PC-3 (cell line): ENCODE results near the gene VPS18. TPM values are rescaled to one million over a fixed set of nuclear protein-coding genes. Genes with fewer than 3 reads are reported as not detected.

Experiments used
- ATAC-seq: fragments of 200-7000 bp; cut with Tn5 transposase; 2 replicates; pipeline ENCODE4 v1.9.1; 2020; ENCODE audit warnings: mild to moderate bottlenecking, moderate library complexity
- BruUV-seq: library from RNA; stranded (reverse); fragments of 400-500 nt; replicated peaks from 2 replicates; lab custom pipeline; 2021; lab: Mats Ljungman, UMichigan
- CTCF ChIA-PET: fragments of 300-600 bp; sonication (Branson Sonifier 250); formaldehyde crosslinking; loops from one replicate; lab custom pipeline; 2022; ENCODE audit warnings: antibody characterized with exemption; lab: Charles Lee
- POLR2A ChIA-PET: fragments of 300-600 bp; sonication (Branson Sonifier 250); formaldehyde crosslinking; loops from one replicate; lab custom pipeline; 2022; ENCODE audit warnings: antibody characterized with exemption; ENCODE audit not compliant: unreplicated experiment; lab: Charles Lee
- DNase-seq: peaks from one replicate; pipeline ENCODE4 v3.0.0-alpha.2; 2015
- H2AFZ ChIP-seq: fragments of 300-600 bp; sonication (generic); 2 replicates; pipeline ENCODE4 v1.6.0; 2016; ENCODE audit warnings: antibody characterized with exemption, low read length
- H3F3A ChIP-seq: fragments of 300-600 bp; sonication (generic); one replicate; pipeline ENCODE4 v1.6.0; 2017; ENCODE audit warnings: antibody characterized with exemption, low read length, control low read depth, mild to moderate bottlenecking; ENCODE audit not compliant: unreplicated experiment
- H3K27ac ChIP-seq: fragments of 300-600 bp; sonication (generic); 2 replicates; pipeline ENCODE4 v1.5.1; 2016; ENCODE audit warnings: mild to moderate bottlenecking, low read length
- H3K27me3 ChIP-seq: fragments of 300-600 bp; sonication (generic); 2 replicates; pipeline ENCODE4 v1.6.1; 2016; ENCODE audit warnings: low read length, mixed read lengths
- H3K36me3 ChIP-seq: fragments of 300-600 bp; sonication (generic); 2 replicates; pipeline ENCODE4 v1.6.1; 2016; ENCODE audit warnings: low read depth, mixed run types, low read length, mixed read lengths
- H3K4me1 ChIP-seq: fragments of 300-600 bp; sonication (generic); 2 replicates; pipeline ENCODE4 v1.5.1; 2016; ENCODE audit warnings: low read length; ENCODE audit not compliant: insufficient read depth
- H3K4me2 ChIP-seq: fragments of 300-600 bp; sonication (generic); 2 replicates; pipeline ENCODE4 v1.6.0; 2016; ENCODE audit warnings: low read length
- H3K4me3 ChIP-seq: fragments of 300-600 bp; sonication (generic); 2 replicates; pipeline ENCODE4 v1.5.1; 2016; ENCODE audit warnings: mild to moderate bottlenecking, low read length, mixed read lengths
- H3K79me2 ChIP-seq: fragments of 300-600 bp; sonication (generic); 2 replicates; pipeline ENCODE4 v1.6.1; 2017; ENCODE audit warnings: low read length, mixed read lengths
- H3K9ac ChIP-seq: fragments of 300-600 bp; sonication (generic); 2 replicates; pipeline ENCODE4 v1.6.0; 2016; ENCODE audit warnings: mild to moderate bottlenecking, low read length
- H3K9me2 ChIP-seq: fragments of 300-600 bp; sonication (generic); replicated peaks from 2 replicates; pipeline ENCODE4 v1.6.1; 2016; ENCODE audit warnings: mixed run types, low read length, mixed read lengths
- H3K9me3 ChIP-seq: fragments of 300-600 bp; sonication (generic); 2 replicates; pipeline ENCODE4 v1.6.1; 2016; ENCODE audit warnings: low read length, mixed read lengths
- H4K20me1 ChIP-seq: fragments of 300-600 bp; sonication (generic); 2 replicates; pipeline ENCODE4 v1.6.1; 2016; ENCODE audit warnings: low read length, mixed read lengths
- EZH2 ChIP-seq: fragments of 300-600 bp; sonication (generic); IDR thresholded peaks from one replicate; pipeline ENCODE4 v1.6.1; 2017; ENCODE audit warnings: antibody characterized with exemption, mild to moderate bottlenecking, low read length; ENCODE audit not compliant: unreplicated experiment
- EZH2phosphoT487 ChIP-seq: fragments of 300-600 bp; sonication (generic); IDR thresholded peaks from 2 replicates; pipeline ENCODE4 v1.6.1; 2018; ENCODE audit warnings: mild to moderate bottlenecking, antibody characterized with exemption, low read length, borderline replicate concordance
- intact Hi-C: fragments of 100-400 bp; cut with micrococcal nuclease; formaldehyde crosslinking; loops from 2 replicates; pipeline ENCODE4 v1.9.0; 2023
- total RNA-seq: library from RNA; depleted of rRNA; stranded (reverse); fragments of >200 nt; gene quantifications from 2 replicates; pipeline ENCODE4 v1.2.3, GENCODE V29; 2014; rRNA removed
- TF ChIP-seq, protein P1 (sequence below): fragments of 300-600 bp; sonication (generic); conservative IDR thresholded peaks from 2 replicates; pipeline ENCODE4 v1.5.1; 2017; ENCODE audit warnings: antibody characterized with exemption, low read depth, mild to moderate bottlenecking, low read length

VPS18 gene
- total RNA-seq, 1 experiment from 2014 or later, result 37.6 TPM

DNA sequence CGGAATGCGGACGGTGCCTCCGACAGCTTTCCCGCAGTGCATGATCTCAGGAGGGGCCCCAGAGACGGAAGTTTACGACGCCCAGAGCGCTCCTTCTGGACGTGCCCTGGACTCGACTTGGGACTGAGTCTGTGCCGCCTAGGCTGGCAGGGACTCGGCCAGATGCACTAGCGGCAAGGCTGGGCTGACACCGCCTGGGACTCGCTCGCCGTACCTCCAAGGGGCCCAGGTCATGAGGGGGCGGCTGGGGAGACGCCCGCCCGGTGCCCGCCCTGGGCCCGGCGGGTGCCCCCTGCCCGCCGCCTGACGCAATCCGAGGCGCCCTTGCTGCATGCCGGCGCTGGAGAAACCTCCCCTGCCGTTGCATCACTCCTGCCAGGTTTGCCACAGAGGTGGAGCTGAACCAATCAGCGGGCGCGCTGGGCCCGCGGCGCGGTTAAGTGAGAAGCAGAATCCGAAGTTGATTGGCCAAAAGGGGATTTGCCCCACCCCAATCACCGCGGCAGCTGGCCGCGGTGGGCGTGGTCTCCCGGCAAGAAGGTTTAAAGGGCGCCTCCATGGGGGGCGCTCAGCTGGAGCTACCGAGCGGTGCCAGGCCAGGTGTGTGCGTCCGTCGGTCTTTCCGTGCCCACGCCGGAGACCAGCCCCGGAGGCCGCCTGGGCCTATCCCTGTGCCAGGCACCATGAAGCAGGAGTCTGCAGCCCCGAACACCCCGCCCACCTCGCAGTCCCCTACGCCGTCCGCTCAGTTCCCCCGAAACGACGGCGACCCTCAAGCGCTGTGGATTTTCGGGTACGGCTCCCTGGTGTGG lies 58.9 kb downstream of the VPS18 start, which contains the start of gene CHAC1:
Gene CHAC1 (plus strand): TSS at position 571 of the 812 bp plus-strand sequence. CDS start 113 bp downstream, at position 684.
- Histone ChIP-seq H3K9ac (peak within 1 kb of the TSS; percentile 74), H3K9me3 (no peaks in the 10 kb centered on the region), H3K27me3 (no peaks in the 10 kb centered on the region), H2AFZ (peak within 1 kb of the TSS; percentile 89), H3K36me3 (no peaks in the 10 kb centered on the region), H3K27ac (peak within 1 kb of the TSS; percentile 35), H4K20me1 (no peaks in the 10 kb centered on the region), H3K79me2 (no peaks in the 10 kb centered on the region), H3K4me3 (peak within 1 kb of the TSS; percentile 79), H3K4me1 (peaks cover 16% of the 10 kb centered on the region), H3K9me2 (no peaks in the 10 kb centered on the region), H3F3A (no peaks in the 10 kb centered on the region), H3K4me2 (peak within 1 kb of the TSS; percentile 95)
- intact Hi-C loops, result loop anchor here (1.0 to 5.0 kb wide), 2 partner anchors 44 to 47 kb away; no protein-coding TSS in a partner anchor
- BruUV-seq, result no TSS peak
- CTCF ChIA-PET, result interaction anchor here (0.7 to 1.3 kb wide), 2 partner anchors 12 to 72 kb away, joined by 3 to 10 read pairs; no protein-coding TSS in a partner anchor
- TF ChIP-seq, protein P1, sequence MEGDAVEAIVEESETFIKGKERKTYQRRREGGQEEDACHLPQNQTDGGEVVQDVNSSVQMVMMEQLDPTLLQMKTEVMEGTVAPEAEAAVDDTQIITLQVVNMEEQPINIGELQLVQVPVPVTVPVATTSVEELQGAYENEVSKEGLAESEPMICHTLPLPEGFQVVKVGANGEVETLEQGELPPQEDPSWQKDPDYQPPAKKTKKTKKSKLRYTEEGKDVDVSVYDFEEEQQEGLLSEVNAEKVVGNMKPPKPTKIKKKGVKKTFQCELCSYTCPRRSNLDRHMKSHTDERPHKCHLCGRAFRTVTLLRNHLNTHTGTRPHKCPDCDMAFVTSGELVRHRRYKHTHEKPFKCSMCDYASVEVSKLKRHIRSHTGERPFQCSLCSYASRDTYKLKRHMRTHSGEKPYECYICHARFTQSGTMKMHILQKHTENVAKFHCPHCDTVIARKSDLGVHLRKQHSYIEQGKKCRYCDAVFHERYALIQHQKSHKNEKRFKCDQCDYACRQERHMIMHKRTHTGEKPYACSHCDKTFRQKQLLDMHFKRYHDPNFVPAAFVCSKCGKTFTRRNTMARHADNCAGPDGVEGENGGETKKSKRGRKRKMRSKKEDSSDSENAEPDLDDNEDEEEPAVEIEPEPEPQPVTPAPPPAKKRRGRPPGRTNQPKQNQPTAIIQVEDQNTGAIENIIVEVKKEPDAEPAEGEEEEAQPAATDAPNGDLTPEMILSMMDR, result no peak
- TF ChIP-seq EZH2 (no peak), EZH2phosphoT487 (no peak)
- POLR2A ChIA-PET, result interaction anchor here (0.5 to 0.9 kb wide), 6 partner anchors 12 to 1800 kb away, joined by 3 to 21 read pairs (median 6); no protein-coding TSS in a partner anchor
- DNase-seq (peak; percentile 97), ATAC-seq (peak; percentile 91)

Other genes with a start within 250 kb of the VPS18 start
- 17.3 and 21.9 TPM in 2 replicates for gene RAD51, start 199.3 kb upstream of the VPS18 start, total RNA-seq
- 21.4 and 34.0 TPM in 2 replicates for gene RMDN3, start 139.2 kb upstream of the VPS18 start, total RNA-seq
- 58.9 and 65.8 TPM in 2 replicates for gene GCHFR, start 130.4 kb upstream of the VPS18 start, total RNA-seq
- 0.63 and 1.5 TPM in 2 replicates for gene C15orf62, start 124.5 kb upstream of the VPS18 start, total RNA-seq
- 32.3 and 39.6 TPM in 2 replicates for gene ZFYVE19, start 87.4 kb upstream of the VPS18 start, total RNA-seq
- 51.2 and 53.3 TPM in 2 replicates for gene DNAJC17, start 87.0 kb upstream of the VPS18 start, total RNA-seq
- 0.33 TPM in 1 of 2 replicates, not detected in the other for gene PPP1R14D, start 65.7 kb upstream of the VPS18 start, total RNA-seq
- 177 and 244 TPM in 2 replicates for gene SPINT1, start 50.4 kb upstream of the VPS18 start, total RNA-seq
- gene RHOV, start 20.2 kb upstream of the VPS18 start, total RNA-seq, result 39.5 and 52.2 TPM in 2 replicates
- gene DLL4, start 34.9 kb downstream of the VPS18 start, total RNA-seq, result 2.2 and 2.9 TPM in 2 replicates
- gene CHAC1, start 59.0 kb downstream of the VPS18 start, total RNA-seq, result 6.2 and 13.3 TPM in 2 replicates
- 38.4 and 47.7 TPM in 2 replicates for gene INO80, start 221.8 kb downstream of the VPS18 start, total RNA-seq